Stromal cell of bone marrow (primary cell): ENCODE results near the gene OLFM1.
A peak's percentile ranks its signal among the peaks of the same experiment; 100 is the strongest.

Experiments
- DNase-seq: peaks from one replicate; pipeline ENCODE4 v3.0.0-alpha.2; 2012; ENCODE audit warnings: low read depth

Gene OLFM1

DNA sequence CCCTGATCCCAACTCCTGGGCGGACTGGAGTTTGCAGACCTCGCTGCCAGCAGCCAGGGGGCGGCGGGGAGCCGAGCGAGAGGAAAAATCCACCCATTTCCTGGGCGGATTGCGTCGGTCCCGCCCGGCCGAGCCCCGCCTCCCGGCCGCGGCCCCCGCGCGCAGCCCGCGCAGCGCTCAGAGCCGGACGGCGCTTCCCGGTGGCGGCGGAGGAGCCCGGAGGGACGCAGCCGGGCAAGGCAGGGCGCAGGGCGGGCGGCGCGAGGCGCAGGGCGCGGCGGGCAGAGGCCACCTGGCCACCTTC lies at the start of gene OLFM1:
Gene OLFM1, plus strand, starts transcription at position 180 of the 304 bp plus-strand sequence. CDS start 322 bp downstream, outside the sequence.
- DNase-seq = peak; percentile 30

DNA sequence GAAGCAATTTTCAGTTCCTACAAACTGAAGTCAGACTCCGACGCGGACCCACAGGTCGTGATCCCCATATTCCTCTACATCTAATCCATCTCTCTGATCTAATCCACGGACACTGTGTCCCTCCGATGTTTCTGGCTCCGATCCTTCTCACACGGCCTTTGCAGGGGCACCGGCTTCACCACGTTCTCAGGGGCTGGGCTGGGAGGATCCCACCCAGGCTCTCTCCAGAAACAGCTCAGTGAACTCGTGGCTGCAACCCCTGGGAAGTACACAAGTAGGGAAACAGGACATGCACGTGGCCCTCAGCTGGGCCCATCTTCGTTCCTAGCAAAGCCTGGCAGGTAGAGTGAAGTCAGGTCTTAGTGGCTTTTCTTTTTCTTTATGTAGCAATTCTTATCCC lies 49.1 kb upstream of the OLFM1 start:
- DNase-seq = no peak

DNA sequence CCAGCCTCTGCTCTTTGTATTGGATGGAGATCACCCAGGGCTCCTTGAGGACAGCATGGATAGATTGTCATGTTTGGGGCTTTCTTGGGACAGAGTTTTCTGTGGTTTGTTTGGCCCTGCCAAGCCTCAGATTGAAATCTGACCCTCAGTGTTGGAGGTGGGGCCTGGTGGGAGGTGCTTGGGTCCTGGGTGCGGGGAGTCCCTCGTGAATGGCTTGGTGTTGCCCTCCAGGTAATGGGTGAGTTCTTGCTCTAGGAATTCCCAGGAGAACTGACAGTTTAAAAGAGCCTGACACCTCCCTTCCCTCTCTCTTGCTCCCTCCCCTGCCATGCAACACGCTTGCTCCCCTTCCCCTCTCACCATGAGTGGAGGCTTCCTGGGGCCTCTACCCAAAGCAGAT lies 48.6 kb upstream of the OLFM1 start:
- DNase-seq = no peak

DNA sequence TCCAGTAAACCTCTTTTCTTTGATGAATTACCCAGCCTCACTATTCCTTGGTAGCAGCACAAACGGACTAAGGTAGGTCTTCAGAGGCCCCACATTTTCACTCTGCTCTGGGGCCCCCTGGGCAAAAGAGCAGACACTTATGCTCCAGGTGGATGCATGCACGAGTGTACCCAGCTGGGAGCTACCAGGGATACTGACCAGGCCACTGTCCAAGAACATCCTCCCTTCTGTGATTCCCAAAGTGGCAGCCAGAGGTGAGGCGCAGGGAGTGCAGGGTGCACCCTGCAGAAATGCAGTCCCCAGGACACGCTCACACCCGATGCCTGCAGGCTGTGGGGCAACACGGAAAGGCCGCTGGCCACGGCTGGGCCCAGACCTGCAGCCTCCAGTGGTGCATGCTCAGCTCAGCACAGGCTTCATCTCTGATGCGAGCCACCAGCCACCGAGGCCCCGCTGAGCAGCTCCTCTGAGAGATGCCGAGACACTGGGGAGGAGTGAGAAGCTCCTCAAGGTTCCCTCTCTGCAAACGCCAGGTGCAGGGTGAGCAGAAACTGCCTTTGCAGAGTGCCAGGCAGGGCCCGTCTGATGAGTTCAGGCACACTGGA lies 48.1 kb upstream of the OLFM1 start:
- no peak for DNase-seq

DNA sequence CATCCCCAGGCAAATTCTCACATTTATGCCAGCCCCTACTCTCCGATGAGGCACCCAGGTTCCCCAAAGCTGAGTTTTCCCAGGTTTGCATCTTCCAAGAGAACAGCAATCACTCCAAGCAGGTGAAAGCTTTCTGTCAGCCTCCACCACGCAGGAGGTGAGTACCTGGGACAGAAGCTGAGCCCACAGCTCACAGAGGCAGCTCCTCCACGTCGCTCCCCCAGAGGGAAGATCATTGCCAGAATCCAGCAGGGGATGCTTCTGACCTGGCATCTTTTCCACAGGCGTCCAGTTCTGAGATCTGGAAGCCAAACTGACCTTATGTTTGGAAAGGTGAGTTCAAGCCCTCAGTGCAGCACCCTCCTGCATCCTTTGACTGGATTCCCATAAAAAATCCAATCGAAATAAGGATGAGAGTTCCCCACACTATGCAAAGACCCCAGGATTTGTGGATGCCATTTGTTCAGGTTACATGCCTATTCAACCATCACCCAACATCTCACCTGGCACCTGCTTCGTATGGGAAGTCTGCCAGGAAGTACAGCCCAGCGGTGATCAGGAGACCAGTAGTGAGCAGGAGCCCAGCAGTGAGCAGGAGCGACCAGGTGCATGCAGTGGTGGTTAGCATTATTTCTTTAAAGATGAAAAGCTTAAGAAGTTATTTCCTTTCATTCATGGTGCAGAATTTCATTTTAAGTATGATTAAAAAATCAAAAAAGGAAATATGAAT lies 47.4 kb upstream of the OLFM1 start:
- no peak for DNase-seq

DNA sequence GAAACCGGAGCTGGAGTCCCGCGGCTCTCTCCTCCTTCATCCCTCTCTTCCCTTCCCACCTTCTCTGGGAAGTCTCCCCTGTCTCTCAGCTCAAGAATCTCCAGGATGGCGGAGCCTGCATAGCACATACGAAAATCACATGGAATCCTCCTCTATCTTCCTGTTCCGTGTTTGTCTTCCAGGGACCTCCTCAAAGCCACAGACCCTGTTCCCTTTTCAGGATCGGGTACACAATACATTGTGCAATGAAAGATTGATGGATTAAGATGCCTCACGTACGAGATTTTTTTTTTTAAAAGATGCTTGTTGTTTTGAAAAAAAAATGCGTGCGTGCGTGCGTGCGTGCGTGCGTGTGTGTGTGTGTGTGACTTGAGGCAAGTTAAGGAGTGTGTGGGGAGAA lies 46.6 kb upstream of the OLFM1 start:
- no peak for DNase-seq

DNA sequence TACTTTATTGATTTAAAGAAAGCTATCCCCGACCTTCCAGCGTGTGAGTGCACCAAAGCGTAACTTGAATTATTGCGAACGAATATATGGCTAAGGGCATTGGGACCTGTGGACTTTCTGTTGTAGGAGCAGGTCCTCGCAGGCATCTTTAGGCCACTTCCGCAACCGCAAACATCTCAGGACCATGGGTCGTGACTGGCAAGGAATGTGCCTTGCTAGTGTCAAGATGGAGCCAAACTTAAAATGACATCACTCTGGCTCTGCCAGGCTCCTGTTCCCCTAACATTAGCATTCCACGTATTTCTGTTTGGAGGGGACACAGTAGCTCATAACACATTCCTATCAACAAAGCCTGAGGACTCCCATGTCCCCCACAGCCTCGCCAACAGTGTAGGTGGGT lies 44.1 kb upstream of the OLFM1 start:
- no peak for DNase-seq

DNA sequence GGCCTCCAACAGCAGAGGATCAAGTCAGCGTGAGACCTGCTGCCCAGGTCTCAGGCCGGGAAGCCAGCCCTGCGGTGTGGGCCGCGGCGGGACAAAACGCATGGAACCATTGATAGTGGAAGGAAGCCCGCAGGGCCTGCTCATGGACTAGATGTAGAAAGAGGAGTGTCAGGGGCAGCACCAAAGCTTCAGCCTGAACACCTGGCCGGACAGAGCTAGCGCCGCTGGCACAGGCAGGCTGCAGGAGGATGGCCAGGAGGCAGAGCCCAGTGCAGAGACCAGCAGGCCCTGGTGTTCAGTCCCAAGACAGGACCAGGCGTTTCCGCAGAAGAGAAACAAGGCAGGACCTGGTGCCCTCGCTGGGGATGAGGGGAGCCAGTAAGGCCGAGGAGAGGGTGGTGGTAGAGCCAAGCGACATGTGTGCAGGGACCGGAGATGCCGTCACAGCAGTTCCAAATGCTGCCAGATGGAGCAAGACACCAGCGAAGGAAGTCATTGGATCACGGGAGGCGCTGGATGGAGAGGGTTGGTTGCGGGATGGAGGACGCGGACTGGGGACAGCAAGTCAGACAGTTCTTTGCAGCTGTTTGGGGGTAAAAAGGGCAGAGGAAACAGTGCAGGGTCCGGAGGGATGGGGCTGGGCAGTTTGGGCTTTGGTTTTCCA lies 42.1 kb upstream of the OLFM1 start:
- no peak for DNase-seq

DNA sequence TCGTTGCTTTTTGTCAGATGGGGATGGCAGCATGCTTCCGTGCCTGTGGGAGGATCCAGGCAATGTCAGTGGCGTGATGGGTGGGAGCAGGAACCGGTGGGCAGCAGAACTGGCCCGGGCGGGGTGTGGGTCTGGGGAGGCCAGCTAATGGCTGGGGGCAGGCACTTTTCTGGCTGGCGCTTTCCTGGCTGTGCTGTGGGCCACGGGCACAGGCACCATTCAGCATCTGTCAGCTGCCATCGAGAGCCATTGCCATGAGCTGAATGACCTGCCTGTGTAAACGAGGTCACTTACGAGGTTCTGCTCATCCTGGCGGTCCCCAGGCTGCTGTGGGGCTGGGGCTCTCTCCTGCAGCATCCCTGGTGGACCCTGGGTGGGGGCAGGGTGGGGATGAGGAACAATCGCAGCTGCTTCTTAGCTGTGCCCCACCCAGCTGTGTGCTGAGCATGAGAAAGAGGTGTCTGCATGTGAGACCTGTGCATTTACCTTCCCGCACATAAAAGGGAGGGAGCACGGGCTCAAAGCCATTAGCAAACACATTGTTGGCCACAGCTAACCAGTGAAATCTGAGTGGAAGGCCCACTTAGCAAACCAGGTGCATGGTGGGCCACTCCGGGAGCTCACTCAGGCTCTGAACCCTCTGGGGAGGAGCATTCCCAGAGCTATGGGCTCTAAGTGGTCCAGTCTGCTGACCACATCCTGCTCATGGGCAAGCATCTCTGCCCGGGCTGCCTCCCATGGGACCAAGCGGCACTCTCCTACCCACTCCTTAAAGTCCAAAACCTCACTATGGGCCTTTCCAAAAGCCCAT lies 41.3 kb upstream of the OLFM1 start:
- DNase-seq = no peak

DNA sequence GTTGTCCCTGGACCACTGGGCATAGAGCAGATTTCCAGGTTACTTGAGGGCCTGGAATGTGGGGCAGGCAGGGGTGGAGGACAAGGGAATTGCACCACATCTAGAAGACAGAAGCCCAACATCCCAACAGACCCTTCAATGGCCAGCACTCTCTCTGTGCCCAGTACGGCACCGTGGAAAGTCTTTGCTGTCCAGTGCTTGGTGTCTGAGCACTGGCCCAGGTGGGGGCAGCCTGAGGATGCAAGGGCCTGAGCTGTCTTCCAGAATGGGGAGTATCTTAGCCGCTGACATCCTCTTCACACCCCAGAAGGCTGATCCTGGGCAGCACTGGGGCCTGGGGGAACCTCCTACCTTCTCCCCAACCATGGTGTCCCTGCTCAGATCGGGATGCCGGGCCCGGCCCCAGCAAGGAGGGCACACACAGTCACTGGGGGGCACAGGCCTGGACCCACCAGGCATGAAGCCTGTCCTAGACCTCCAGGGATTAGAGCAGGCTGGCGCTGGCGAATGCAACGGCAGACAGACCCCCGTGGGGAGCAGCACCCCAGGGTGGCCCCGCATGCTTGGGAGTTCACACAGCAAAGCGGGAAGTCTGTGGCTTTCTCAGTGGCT lies 40.6 kb upstream of the OLFM1 start:
- no peak for DNase-seq

DNA sequence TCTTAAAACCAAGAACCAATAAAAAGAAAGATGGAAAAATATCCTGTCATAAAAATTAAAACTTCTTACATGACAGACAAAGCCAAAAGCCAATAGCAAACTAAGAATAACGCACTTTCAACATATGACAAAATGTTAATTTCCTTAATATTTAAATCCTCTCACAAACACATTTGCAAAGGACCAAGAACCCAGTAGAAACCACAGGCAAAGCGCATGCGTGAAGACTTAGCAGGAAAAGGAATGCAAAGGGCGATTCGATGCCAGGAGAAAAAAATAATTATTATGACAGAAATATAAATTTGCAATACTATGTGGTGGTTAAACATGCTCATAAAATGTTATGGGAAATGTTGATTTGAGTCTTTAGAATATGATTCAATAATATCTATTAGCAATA lies 39.9 kb upstream of the OLFM1 start:
- no peak for DNase-seq

DNA sequence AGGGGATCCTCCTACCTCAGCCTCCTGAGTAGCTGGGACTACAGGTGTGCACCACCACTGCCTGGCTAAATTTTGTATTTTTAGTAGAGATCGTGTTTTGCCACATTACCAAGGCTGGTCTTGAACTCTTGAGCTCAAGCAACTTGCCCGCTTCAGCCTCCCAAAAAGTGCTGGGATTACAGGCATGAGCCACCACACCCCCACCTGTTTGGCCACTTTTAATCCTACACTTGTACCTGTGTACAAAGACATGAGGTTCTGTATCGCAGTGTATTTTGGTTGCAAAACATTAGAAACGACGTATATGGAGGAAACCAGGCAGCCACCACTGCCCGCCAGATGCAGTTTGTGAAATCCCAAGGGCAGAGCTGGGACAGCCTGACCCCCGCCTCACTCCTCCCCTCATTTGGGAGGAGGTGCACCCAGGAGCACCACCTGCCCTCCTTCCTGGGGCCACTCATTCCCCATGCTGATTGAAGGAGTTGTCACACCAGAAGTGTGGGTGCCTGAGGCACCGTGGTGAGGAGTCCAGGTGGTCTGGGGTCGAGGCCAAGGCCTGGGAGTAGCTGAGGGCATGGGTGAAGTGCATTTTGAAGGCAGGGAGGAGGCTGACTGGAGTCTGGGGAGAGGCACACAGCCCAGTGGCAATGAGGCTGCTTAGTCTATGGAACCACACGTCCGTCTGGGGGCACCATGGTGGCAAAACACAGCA lies 39.3 kb upstream of the OLFM1 start:
- no peak for DNase-seq

DNA sequence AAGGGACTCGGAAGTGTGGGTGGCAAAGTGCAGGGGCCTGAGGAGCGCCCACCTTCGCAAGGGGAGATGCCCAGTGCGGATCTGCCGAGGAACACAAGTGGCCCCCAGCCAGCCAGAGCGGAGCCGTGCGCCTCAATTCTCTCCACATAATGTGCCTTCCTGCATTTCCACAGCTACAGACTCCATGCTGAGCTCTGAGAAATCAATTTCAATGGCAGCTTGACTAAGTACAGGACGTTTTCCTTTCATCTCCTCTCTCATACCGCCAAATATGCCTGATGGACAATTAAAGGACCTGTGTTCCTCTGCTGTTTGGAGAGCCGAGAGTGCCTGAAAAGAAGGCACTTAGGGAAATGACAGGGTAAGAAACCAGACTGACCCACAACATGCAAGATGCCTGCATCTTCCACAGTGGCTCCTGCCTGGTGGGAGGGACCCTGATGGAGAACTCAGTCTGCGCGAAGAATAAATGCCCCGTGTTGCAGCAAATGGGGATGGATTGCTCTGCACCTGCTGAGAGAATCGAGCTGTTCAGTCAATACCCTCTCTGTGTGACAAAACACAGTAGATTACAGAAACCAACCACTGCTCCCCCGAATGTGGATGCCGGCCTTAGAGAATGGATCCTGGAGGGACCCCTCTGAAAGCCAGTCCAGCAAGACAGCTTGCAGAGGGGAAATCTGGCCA lies 38.6 kb upstream of the OLFM1 start:
- no peak for DNase-seq

DNA sequence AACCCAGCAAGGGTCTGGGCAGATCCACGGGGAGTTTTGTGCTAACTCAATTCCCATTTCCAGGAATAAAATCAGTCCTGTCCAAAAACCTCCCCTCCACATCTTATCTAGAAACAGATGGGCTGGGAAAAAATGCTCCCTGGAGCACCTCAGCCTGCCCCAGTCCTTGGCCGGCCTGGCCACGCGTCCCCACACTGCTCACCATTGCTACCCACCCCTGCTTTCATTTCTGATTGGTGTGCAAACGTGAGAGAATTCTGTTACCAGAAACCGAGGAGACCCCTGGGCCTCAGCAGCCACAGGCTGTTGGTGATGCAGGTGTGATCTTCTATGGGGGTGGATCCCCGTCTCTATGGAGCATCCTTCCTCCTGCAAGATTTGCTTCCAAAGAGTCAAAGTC lies 38.0 kb upstream of the OLFM1 start:
- no peak for DNase-seq

DNA sequence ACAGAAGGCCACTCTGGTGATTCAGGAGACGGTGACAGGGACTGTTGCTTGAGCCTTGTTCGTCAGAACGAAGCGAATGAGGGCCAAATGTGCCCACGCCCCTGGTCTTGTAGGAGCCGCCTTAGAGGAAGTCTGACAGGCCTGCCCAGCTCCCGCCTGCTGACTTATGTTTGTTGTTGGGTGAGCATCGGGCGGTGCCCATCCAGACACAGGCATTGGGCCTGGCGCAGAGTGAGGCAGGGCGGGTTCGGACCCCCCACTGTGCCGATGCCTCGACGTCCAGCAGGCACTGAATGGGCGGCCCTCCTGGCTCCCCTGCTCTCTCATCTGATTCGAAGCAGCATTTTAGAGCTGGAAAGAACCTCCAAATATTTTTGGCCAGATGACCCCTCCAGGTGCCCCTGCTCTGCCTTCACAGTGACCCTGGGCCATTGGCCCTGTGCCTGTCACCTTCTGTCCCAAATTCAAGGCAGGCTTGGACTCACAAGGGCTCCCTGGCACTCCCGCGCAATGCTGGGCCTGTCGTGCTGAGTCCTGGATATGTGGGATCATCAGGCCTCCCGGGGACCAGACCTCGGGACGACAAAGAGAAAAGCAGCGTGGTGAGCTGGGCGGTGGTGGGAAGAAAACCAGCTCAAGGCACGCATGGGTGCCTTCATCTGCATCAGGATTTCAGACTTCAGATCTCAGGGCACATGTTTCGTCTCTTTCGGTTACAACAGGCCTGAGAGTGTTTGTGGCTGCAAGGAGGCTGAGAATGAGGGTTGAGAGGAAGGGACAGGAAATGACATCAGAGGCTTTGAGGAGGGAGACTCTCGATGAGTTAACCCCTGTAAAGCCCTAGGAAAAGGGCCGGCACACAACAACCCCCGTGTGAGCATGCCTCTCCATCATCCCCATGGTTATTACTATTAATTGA lies 37.1 kb upstream of the OLFM1 start:
- DNase-seq = no peak

DNA sequence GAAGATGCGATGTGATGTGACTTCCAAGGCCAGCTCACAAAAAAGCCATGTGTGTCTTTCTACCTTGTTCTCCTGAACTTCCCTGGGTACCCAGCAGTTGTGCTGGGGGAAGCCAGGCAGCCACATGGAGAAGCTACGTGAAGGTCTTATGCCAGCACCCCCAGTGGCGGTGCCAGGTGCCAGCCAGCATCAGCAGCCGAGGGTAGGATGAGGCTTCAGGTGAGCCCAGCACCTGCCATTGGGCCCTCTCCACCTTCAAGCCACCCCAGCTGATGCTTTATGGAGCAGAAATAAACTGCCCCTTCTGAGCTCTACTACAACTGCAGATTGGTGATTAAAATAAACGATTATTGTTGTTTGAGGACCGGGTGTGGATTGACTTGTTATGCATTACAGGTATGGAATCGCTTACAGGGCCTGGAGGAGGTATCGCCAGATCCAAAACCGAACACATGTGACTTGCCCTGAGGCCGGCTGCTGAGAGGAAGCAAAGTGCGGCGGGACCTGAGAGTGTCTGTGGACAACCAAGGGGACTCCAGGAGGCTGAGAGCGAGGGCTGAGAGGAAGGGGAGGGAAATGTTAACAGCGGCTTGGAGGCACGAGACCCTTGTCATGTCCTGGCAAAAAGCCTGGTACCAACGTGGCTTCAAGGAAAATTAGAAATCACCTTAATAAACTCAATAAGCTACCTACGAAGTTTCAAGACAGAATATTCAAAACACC lies 36.0 kb upstream of the OLFM1 start:
- no peak for DNase-seq

DNA sequence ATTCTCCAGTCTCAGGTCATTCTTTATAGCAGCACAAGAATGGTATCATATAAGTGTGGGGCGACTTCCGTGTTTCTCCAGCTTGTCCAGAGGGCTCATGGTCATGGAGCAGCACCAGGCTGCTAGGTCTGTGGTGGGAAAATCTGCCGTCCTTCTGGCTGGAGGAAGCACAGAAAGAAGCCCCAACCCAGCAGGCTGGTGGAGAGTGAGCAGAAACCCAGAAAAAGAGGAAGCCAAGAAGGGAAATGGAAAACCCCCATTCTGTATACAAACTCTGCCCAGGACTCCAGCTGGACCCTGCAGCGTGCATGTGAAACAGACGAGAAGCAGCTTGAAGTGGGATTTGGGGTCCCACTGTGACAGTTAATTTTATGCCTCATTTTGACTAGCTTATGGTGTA lies 34.3 kb upstream of the OLFM1 start:
- DNase-seq = no peak

DNA sequence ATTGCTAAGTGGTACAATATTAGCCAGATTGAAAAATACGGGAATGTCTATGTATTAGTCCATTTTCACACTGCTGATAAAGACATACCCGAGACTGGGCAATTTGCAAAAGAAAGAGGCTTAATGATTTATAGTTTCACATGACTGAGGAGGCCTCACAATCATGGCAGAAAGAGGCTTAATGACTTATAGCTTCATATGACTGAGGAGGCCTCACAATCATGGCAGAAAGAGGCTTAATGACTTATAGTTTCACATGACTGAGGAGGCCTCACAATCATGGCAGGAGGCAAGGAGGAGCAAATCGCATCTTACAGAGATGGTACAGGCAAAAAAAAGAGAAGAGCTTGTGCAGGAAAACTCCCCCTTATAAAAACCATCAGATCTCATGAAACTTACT lies 32.3 kb upstream of the OLFM1 start:
- DNase-seq = no peak

DNA sequence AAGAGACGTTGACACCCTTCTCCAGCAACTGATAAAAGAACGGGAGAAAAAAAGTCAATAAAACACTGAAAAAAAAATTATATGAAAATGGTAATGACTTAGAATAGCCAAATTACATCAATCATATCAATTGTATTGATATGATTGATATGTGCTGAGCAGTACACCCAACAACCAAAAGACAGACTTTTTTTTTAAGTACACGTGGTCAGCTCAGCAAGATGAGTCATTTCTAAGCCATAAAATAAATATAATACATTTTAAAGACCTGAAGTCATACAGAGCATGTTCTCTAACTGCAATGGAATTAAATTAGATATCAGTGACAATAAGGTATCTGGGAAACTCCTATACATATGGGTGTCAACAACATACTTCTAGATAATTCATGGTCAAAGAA lies 30.9 kb upstream of the OLFM1 start:
- no peak for DNase-seq
